HepG2 (cell line): ENCODE results near the gene TXNL4A. TPM values are rescaled to one million over a fixed set of nuclear protein-coding genes. Genes with fewer than 3 reads are reported as not detected.
"Not testable (repeated sequence)": the region's sequence is repeated elsewhere in the genome, so short reads cannot be mapped to it uniquely, and the experiment has no call there.

ENCODE experiments used
- ATAC-seq: fragments of 200-7000 bp; cut with Tn5 transposase; 3 replicates; pipeline ENCODE4 v1.9.1; 2020; ENCODE audit warnings: mild to moderate bottlenecking, moderate library complexity
- BruUV-seq: library from RNA; stranded (reverse); fragments of 400-500 nt; replicated peaks from 2 replicates; lab custom pipeline; 2021; lab: Mats Ljungman, UMichigan
- CTCF ChIA-PET: fragments of 300-600 bp; formaldehyde crosslinking; extraction: SDS; loops from one replicate; lab custom pipeline; 2021; ENCODE audit warnings: low total read pairs, inconsistent platforms, low intra/inter-chr PET ratio; lab: Yijun Ruan, JAX
- POLR2A ChIA-PET: fragments of 350-600 bp; sonication (Branson Sonifier 250); formaldehyde crosslinking; loops from one replicate; lab custom pipeline; 2020; ENCODE audit warnings: antibody characterized with exemption, inconsistent platforms; lab: Yijun Ruan, JAX
- DNase-seq: peaks from one replicate; pipeline ENCODE4 v3.0.0-alpha.2; 2015; ENCODE audit warnings: low spot score
- FAIRE-seq: peaks from 3 replicates; lab custom pipeline; 2011; peaks lifted over from hg19 to GRCh38; lab: Jason Lieb, UNC
- H2AFZ ChIP-seq: one replicate; pipeline ENCODE4 v1.6.1; 2011; ENCODE audit warnings: low read length, inconsistent platforms
- H3K27ac ChIP-seq: fragments of 300-600 bp; 3 replicates; pipeline ENCODE4 v1.8.0; 2011; ENCODE audit warnings: mixed run types, mild to moderate bottlenecking, mixed read lengths, low read length, inconsistent platforms; ENCODE audit not compliant: insufficient read depth; ENCODE audit errors: extremely low read length
- H3K27me3 ChIP-seq, 2 experiments: fragments of 200-600 bp in 1 of 2; 2 replicates in 1 of 2; 3 replicates in 1 of 2; pipeline versions ENCODE4 v1.6.0 to v1.8.0; 2011; ENCODE audit warnings: low read length in 2 of 2, mild to moderate bottlenecking in 2 of 2, moderate library complexity in 2 of 2, inconsistent platforms in 1 of 2; ENCODE audit not compliant: insufficient read depth in 2 of 2, control insufficient read depth in 1 of 2
- H3K36me3 ChIP-seq, 2 experiments: fragments of 200-600 bp in 1 of 2; replicated peaks in 1 of 2; 2 replicates in 1 of 2; 3 replicates in 1 of 2; pipeline versions ENCODE4 v1.5.1 to v1.8.0; 2011; ENCODE audit warnings: low read length in 2 of 2, inconsistent platforms in 1 of 2; ENCODE audit not compliant: insufficient read depth in 2 of 2, control insufficient read depth in 1 of 2
- H3K4me1 ChIP-seq: 2 replicates; pipeline ENCODE4 v1.5.1; 2012; ENCODE audit warnings: low read length, inconsistent platforms; ENCODE audit not compliant: insufficient read depth
- H3K4me2 ChIP-seq: 2 replicates; pipeline ENCODE4 v1.6.0; 2011; ENCODE audit warnings: low read depth, low read length, inconsistent platforms
- H3K4me3 ChIP-seq, 3 experiments: fragments of 200-600 bp in 1 of 3; sonication (generic), shearing (Covaris generic) in 1 of 3; replicated peaks in 1 of 3; 2 replicates each; pipeline ENCODE4 v1.5.1; 2011 to 2016; ENCODE audit warnings: low read length in 3 of 3, inconsistent platforms in 2 of 3, low read depth in 2 of 3, mild to moderate bottlenecking in 2 of 3, control low read depth in 1 of 3, mixed read lengths in 1 of 3; ENCODE audit not compliant: insufficient read depth in 1 of 3
- H3K79me2 ChIP-seq: one replicate; pipeline ENCODE4 v1.6.1; 2011; ENCODE audit warnings: low read length, inconsistent platforms; ENCODE audit not compliant: insufficient read depth
- H3K9ac ChIP-seq: 2 replicates; pipeline ENCODE4 v1.6.0; 2011; ENCODE audit warnings: mild to moderate bottlenecking, low read depth, low read length, inconsistent platforms; ENCODE audit not compliant: insufficient read depth
- H3K9me3 ChIP-seq: 2 replicates; pipeline ENCODE4 v1.5.1; 2012; ENCODE audit warnings: mild to moderate bottlenecking, low read length
- H4K20me1 ChIP-seq: 2 replicates; pipeline ENCODE4 v1.6.0; 2011; ENCODE audit warnings: inconsistent platforms, mild to moderate bottlenecking, low read length, moderate library complexity; ENCODE audit not compliant: insufficient read depth
- HNF4G ChIP-seq, 2 experiments: sonication (generic) in 1 of 2; formaldehyde crosslinking in 1 of 2; IDR thresholded peaks; 2 replicates each; pipeline versions ENCODE4 v1.4.0 to v1.6.1; 2011 to 2020; ENCODE audit warnings: borderline replicate concordance in 2 of 2, low read depth in 2 of 2, mild to moderate bottlenecking in 2 of 2, low read length in 1 of 2, missing genetic modification reagents in 1 of 2, moderate library complexity in 1 of 2
- IKZF1 ChIP-seq: fragments of 450-650 bp; IDR thresholded peaks from 2 replicates; pipeline ENCODE4 v1.7.1; 2016
- SATB2 ChIP-seq: sonication (generic); formaldehyde crosslinking; IDR thresholded peaks from 2 replicates; pipeline ENCODE4 v1.5.0; 2020; ENCODE audit warnings: missing genetic modification reagents
- STAT5B ChIP-seq: sonication (generic); formaldehyde crosslinking; IDR thresholded peaks from 2 replicates; pipeline ENCODE4 v1.4.0; 2020; ENCODE audit warnings: missing genetic modification reagents
- ZNF136 ChIP-seq: sonication (generic); formaldehyde crosslinking; IDR thresholded peaks from 2 replicates; pipeline ENCODE4 v1.8.1; 2022; ENCODE audit warnings: low read depth, mild to moderate bottlenecking, moderate library complexity, missing genetic modification reagents
- ZNF609 ChIP-seq: sonication (generic); formaldehyde crosslinking; IDR thresholded peaks from 2 replicates; pipeline ENCODE4 v1.4.0; 2020; ENCODE audit warnings: mild to moderate bottlenecking, missing genetic modification reagents, borderline replicate concordance
- WGBS: methylation state at CpG from one replicate; pipeline ENCODE4 v1.1.6; 2017; ENCODE audit warnings: low lambda C conversion rate; 5-methylcytosine and 5-hydroxymethylcytosine counted together
- in situ Hi-C: cut with HindIII; loops from 2 replicates; pipeline ENCODE4 v1.10.0; 2017; ENCODE audit warnings: low pct_unique_long_range_greater_than_20kb; ENCODE audit not compliant: extremely low pct_ligation_motif_present
- intact Hi-C: fragments of 100-400 bp; cut with micrococcal nuclease; formaldehyde crosslinking; loops from one replicate; pipeline ENCODE4 v1.10.0; 2022; ENCODE audit not compliant: unreplicated experiment
- polyA plus RNA-seq, 8 experiments: library from polyadenylated mRNA; depleted of rRNA in 3 of 8; stranded (reverse) in 7 of 8; unstranded in 1 of 8; fragments of >200 nt; fragmentation: Illumina TruSeq in 4 of 8; extraction: Trizol in 4 of 8; gene quantifications; 2 replicates each; pipeline versions ENCODE4 v1.2.1 to v1.2.3, GENCODE V29; 2011 to 2016; ENCODE audit warnings: low read depth in 4 of 8, missing spikeins in 1 of 8, mixed read lengths in 1 of 8; ENCODE audit not compliant: insufficient read depth in 1 of 8
- total RNA-seq, 5 experiments: library from RNA; depleted of rRNA; stranded (reverse); fragments of >200 nt; fragmentation: Illumina TruSeq; extraction: Trizol; gene quantifications; 2 replicates each; pipeline ENCODE4 v1.2.3, GENCODE V29; 2016; ENCODE audit warnings: low read depth in 1 of 5

Gene TXNL4A
- total and polyA plus RNA-seq, 2 of the 13 experiments (the other 11 are each of a cell fraction or from before 2014, with no cell fraction given) = 172 to 202 TPM

GRCh38 chr18:80011496-80012137 lies 23.3 kb upstream of the TXNL4A start:
- BruUV-seq, H3K4me2 ChIP-seq, H3K4me3 ChIP-seq, intact Hi-C loops, H3K79me2 ChIP-seq, ATAC-seq, H2AFZ ChIP-seq, CTCF ChIA-PET, H3K9ac ChIP-seq, H3K27me3 ChIP-seq, H3K36me3 ChIP-seq, H3K27ac ChIP-seq, FAIRE-seq, DNase-seq, H4K20me1 ChIP-seq, in situ Hi-C loops, H3K9me3 ChIP-seq: not testable (repeated sequence)
- peaks cover 14% of the 10 kb centered on the region; the same call in 1 of the 2 replicates for H3K4me1 ChIP-seq
- 83% methylated on average over 14 of the region's 14 CpGs for WGBS
- POLR2A ChIA-PET = interaction anchor here (0.6 kb wide), 1 partner anchor 22 kb away, joined by 3 read pairs; no protein-coding TSS in a partner anchor

- H3K4me2 ChIP-seq = no peak overlapping the region
- peaks cover 14% of the 10 kb centered on the region; the same call in 1 of the 2 replicates for H3K4me1 ChIP-seq
- no peak overlapping the region for H3K27ac ChIP-seq
- no peaks in the 10 kb centered on the region for H3K36me3 ChIP-seq
- FAIRE-seq = no peak
- CTCF ChIA-PET = no interaction called here
- DNase-seq = no peak
- 83% methylated on average over 5 of the region's 5 CpGs for WGBS
- H3K4me3 ChIP-seq = no peak overlapping the region
- POLR2A ChIA-PET = interaction anchor here (0.9 kb wide), 1 partner anchor 23 kb away, joined by 4 read pairs; no protein-coding TSS in a partner anchor
- H3K9me3 ChIP-seq = no peaks in the 10 kb centered on the region
- in situ Hi-C loops (no loop called here), intact Hi-C loops (no loop called here)
- TF ChIP-seq IKZF1 (no peak), ZNF136 (CRISPR knock-in tag) (no peak), HNF4G (IDR thresholded peaks at IDR 0.05; ENCODE audit: borderline replicate concordance, low read depth, low read length) (no peak), HNF4G (CRISPR knock-in tag; IDR thresholded peaks at IDR 0.05; ENCODE audit: borderline replicate concordance, low read depth) (no peak), SATB2 (CRISPR knock-in tag) (no peak), ZNF609 (CRISPR knock-in tag) (no peak), STAT5B (no peak)
- no peak overlapping the region for H3K9ac ChIP-seq
- no peaks in the 10 kb centered on the region for H3K79me2 ChIP-seq
- BruUV-seq = no TSS peak
- no peak for ATAC-seq
- no peak overlapping the region for H2AFZ ChIP-seq
- no peaks in the 10 kb centered on the region for H4K20me1 ChIP-seq
- H3K27me3 ChIP-seq = no peaks in the 10 kb centered on the region; a peak in 1 of 5 replicates
These were observed 22.2 kb upstream of the TXNL4A start for GRCh38 chr18:80010551-80010906.
